Stomach (tissue), 9 donors: ENCODE data around the gene TLE3. TPM values are rescaled to one million over a fixed set of nuclear protein-coding genes. Genes with fewer than 3 reads are reported as not detected.
A peak's percentile ranks its signal among the peaks of the same experiment; 100 is the strongest.

Experiments
- DNase-seq, 2 donors: peaks; one replicate each; pipeline versions ENCODE4 v3.0.0 to v3.0.0-alpha.2; 2013 to 2019
- H3K27ac ChIP-seq, 5 donors: fragments of 200-600 bp in 4 of 5; sonication (generic) in 4 of 5; one replicate each; pipeline ENCODE4 v1.5.1; 2013 to 2019; ENCODE audit warnings: mild to moderate bottlenecking in 1 of 5, moderate library complexity in 1 of 5
- H3K27me3 ChIP-seq, 3 donors: fragments of 200-600 bp; sonication (generic); one replicate each; pipeline ENCODE4 v1.5.1; 2017 to 2019; ENCODE audit warnings: mixed run types in 1 of 3
- H3K36me3 ChIP-seq, 4 donors: fragments of 200-600 bp; sonication (generic); 1 replicate in 3 of 4; 2 replicates in 1 of 4; pipeline ENCODE4 v1.5.1; 2016 to 2019
- H3K4me1 ChIP-seq, 4 donors: fragments of 200-600 bp; sonication (generic); one replicate each; pipeline ENCODE4 v1.5.1; 2016 to 2019
- H3K4me3 ChIP-seq, 4 donors: fragments of 200-600 bp; sonication (generic) in 3 of 4; one replicate each; pipeline ENCODE4 v1.5.1; 2016 to 2019; ENCODE audit warnings: mild to moderate bottlenecking in 1 of 4
- H3K9me3 ChIP-seq, 4 donors: fragments of 200-600 bp; sonication (generic); one replicate each; pipeline ENCODE4 v1.5.1; 2016 to 2019
- EP300 ChIP-seq: sonication (generic); formaldehyde crosslinking; IDR thresholded peaks from one replicate; pipeline ENCODE4 v1.6.1; 2017; ENCODE audit warnings: antibody characterized with exemption
- POLR2A ChIP-seq, 4 donors: fragments of 450-650 bp; IDR thresholded peaks; one replicate each; pipeline ENCODE4 v1.6.1; 2016; ENCODE audit warnings: antibody characterized with exemption in 4 of 4, control low read depth in 2 of 4, mild to moderate bottlenecking in 1 of 4, moderate library complexity in 1 of 4
- POLR2AphosphoS5 ChIP-seq, 3 donors: sonication (generic); formaldehyde crosslinking; IDR thresholded peaks; one replicate each; pipeline ENCODE4 v1.6.1; 2016; ENCODE audit warnings: antibody characterized with exemption in 3 of 3
- WGBS, 5 donors: extraction: QIAGEN DNeasy Blood & Tissue Kit in 3 of 5; methylation state at CpG; one replicate each; pipeline versions ENCODE4 v1.1.5 to v1.1.7; 2013 to 2018; 5-methylcytosine and 5-hydroxymethylcytosine counted together
- intact Hi-C: fragments of 100-400 bp; cut with DNase I; formaldehyde crosslinking; loops from one replicate; pipeline ENCODE4 v1.15.1; 2023; ENCODE audit warnings: low total_unique reads
- polyA plus RNA-seq, 3 donors: library from polyadenylated mRNA; stranded (reverse); fragments of 200-250 nt; gene quantifications; one replicate each; pipeline ENCODE4 v1.2.3, GENCODE V29; 2013
- total RNA-seq, 5 donors: library from RNA; depleted of rRNA; stranded (reverse); fragments of >200 nt; gene quantifications; one replicate each; pipeline versions ENCODE4 v1.1.0 to v1.2.3, GENCODE V29; 2014 to 2016
- TF ChIP-seq, protein P1 (sequence below), 7 experiments: fragments of 450-650 bp in 4 of 7; fragments of 200-600 bp in 3 of 7; sonication (generic) in 3 of 7; IDR thresholded peaks; one replicate each; pipeline ENCODE4 v1.5.1; 2016 to 2019; ENCODE audit warnings: antibody characterized with exemption in 7 of 7, control low read depth in 2 of 7, mild to moderate bottlenecking in 1 of 7
- donor health status: healthy with polysubstance abuse.
- donor health status: Bipolar disorder and iron deficiency.
- donor health status: healthy.

The TLE3 gene
- total and polyA plus RNA-seq, 8 donors = 13.3 to 186 (median 30.9) TPM

DNA sequence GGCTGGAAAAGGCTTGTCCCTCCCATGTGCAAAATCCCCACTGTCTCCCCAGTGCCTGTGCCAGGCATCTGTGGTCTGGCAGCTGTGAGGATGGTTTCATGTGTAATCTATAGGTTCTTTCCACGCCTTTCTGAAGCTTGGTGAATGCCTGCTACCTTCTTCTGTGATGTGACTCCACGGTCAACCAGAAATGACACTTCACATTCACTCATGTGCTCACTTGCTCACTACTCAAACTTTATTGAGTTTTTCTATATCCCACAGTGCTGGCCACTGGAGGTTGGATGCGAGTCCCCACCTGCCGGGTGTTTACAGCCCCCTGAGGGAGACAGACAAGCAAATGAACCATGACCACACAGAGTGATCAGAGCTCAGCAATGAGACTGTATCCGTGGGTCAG, 27.9 kb upstream of the TLE3 start:
- WGBS, 5 donors = 84 to 91% (median 89%) methylated on average over 5 of the region's 5 CpGs
- DNase-seq = no peak
- Histone ChIP-seq H3K27ac (no peak overlapping the region), H3K4me1 (peaks cover 6 to 31% (median 15%) of the 10 kb centered on the region in 4 donors), H3K4me3 (no peak overlapping the region), H3K36me3 (no peaks in the 10 kb centered on the region), H3K9me3 (no peaks in the 10 kb centered on the region), H3K27me3 (no peaks in the 10 kb centered on the region)
- TF ChIP-seq, protein P1, sequence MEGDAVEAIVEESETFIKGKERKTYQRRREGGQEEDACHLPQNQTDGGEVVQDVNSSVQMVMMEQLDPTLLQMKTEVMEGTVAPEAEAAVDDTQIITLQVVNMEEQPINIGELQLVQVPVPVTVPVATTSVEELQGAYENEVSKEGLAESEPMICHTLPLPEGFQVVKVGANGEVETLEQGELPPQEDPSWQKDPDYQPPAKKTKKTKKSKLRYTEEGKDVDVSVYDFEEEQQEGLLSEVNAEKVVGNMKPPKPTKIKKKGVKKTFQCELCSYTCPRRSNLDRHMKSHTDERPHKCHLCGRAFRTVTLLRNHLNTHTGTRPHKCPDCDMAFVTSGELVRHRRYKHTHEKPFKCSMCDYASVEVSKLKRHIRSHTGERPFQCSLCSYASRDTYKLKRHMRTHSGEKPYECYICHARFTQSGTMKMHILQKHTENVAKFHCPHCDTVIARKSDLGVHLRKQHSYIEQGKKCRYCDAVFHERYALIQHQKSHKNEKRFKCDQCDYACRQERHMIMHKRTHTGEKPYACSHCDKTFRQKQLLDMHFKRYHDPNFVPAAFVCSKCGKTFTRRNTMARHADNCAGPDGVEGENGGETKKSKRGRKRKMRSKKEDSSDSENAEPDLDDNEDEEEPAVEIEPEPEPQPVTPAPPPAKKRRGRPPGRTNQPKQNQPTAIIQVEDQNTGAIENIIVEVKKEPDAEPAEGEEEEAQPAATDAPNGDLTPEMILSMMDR (IDR thresholded peaks at IDR 0.05) = no peak
- TF ChIP-seq POLR2AphosphoS5 (IDR thresholded peaks at IDR 0.05) = no peak
- no peak for TF ChIP-seq EP300
- TF ChIP-seq POLR2A (IDR thresholded peaks at IDR 0.05) = no peak
- intact Hi-C loops = no loop called here

DNA sequence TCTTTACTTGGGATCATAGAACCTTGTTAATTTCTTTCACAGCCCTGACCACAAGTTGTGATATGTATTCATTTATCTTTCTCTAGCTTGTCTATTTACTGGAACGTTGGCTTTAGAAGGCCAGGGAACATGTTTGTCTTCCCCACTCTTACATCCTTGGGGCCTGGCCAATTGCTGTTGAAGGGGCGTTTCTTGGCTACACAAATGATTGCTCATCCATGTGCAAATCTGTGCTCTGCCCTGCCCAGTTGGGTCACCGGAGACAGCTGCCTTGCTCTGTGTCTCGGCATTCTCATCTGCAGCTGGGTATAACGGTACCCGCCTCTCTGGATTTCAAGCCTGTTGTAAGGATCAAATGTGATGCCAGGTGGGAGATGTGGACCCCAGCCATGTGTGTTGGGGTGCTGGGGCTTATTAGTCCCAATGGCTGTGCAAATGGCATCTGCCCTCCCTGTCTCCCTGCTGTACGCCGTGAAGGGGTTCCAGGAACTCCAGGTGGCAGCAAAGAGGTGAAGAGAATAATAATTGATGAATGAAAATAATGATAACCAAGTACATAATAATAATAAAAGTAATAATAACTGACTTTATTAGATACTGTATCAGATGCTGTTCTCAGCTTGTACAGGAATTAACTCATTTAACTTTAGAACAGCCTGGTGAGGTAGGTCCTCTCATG, 24.0 kb upstream of the TLE3 start:
- peak; percentile 52 to 76 for DNase-seq
- Histone ChIP-seq H3K9me3 (no peaks in the 10 kb centered on the region), H3K27me3 (no peaks in the 10 kb centered on the region), H3K4me1 (peaks cover 6 to 23% (median 11%) of the 10 kb centered on the region in 4 donors), H3K27ac (peak overlapping the region in 3 of 5 donors; percentile 37 to 55 (median 37)), H3K36me3 (no peaks in the 10 kb centered on the region), H3K4me3 (no peak overlapping the region)
- TF ChIP-seq, protein P1 (IDR thresholded peaks at IDR 0.05) = no peak
- TF ChIP-seq POLR2AphosphoS5 (IDR thresholded peaks at IDR 0.05) = peak in 2 of 3 donors; percentile 18 to 62
- intact Hi-C loops = no loop called here
- 60 to 72% (median 62%) methylated on average over 8 of the region's 8 CpGs for WGBS, 5 donors

DNA sequence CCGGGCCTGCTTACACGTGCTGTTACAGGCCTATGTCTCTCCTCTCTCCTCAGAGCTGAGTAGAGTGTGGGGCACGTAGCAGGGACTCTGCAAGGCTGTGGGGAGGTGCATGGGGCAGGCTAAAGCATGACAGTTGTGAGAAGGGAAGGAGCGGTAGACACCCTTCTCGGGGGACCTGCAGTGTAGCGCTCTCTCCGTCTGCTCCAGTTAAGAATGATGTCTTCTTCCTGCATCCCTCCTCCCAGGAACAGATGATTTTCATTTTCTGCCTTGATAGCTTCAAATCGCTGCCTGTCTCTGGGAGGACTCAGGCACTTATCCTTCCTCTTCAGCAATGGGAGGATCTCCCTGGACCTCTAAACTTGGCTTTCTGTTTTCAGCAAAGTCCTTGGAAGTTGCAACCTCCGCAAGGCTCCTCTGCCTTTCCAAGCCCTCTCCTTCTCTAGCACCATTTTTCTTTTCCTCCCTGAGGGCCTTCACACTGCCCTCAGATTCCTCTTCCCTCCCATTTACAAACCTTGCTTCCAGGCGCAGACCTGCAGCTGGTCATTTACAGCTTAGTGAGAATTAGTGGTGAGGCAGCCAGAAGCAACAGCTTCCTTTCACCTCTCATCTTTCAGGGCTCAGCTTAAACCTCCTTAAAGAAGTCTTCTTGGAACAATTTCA, 23.4 kb upstream of the TLE3 start:
- no peaks in the 10 kb centered on the region for H3K9me3 ChIP-seq
- DNase-seq = peak in 1 of 2 donors; percentile 59
- H3K36me3 ChIP-seq = no peaks in the 10 kb centered on the region
- TF ChIP-seq POLR2A (IDR thresholded peaks at IDR 0.05) (no peak), EP300 (no peak), POLR2AphosphoS5 (IDR thresholded peaks at IDR 0.05) (no peak)
- TF ChIP-seq, protein P1 (IDR thresholded peaks at IDR 0.05) = no peak
- peak overlapping the region in 3 of 5 donors; percentile 37 to 55 (median 37) for H3K27ac ChIP-seq
- H3K27me3 ChIP-seq = no peaks in the 10 kb centered on the region
- WGBS, 5 donors = 72 to 85% (median 77%) methylated on average over 9 to 10 of the region's 10 CpGs
- intact Hi-C loops = no loop called here
- no peak overlapping the region for H3K4me3 ChIP-seq
- H3K4me1 ChIP-seq = peaks cover 6 to 18% (median 11%) of the 10 kb centered on the region in 4 donors

DNA sequence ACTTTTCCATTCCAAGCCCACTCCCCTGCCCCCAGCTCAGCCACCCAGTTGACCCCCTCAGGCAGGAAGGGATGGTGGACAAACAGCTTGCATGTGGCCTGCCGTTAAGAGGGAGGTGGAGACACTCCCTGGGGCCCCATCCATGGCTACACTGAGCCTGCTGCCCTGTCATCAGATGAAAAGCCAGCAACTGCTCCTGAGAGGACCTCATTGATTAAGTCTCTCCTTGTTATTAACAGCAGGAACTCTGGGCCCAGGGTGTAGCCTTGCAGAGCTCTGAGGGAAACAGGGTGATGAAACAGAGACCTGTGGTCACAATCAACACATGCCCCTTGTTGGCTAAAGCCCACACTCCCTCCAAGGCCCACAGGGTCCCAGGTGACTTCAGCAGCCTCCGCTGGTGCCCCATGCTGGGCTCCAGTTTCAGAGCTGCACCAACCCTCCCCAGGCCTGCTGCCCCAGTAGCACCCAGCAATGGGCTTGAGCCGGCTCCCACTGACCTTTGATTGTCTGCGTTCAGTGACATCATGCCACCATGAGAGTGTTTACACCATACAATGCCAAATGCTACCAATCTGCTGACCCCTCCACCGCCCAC, 22.3 kb upstream of the TLE3 start:
- no peaks in the 10 kb centered on the region for H3K36me3 ChIP-seq
- H3K4me1 ChIP-seq = peaks cover 6 to 18% (median 11%) of the 10 kb centered on the region in 4 donors
- H3K27ac ChIP-seq = no peak overlapping the region
- H3K9me3 ChIP-seq = no peaks in the 10 kb centered on the region
- no peaks in the 10 kb centered on the region for H3K27me3 ChIP-seq
- TF ChIP-seq POLR2A (IDR thresholded peaks at IDR 0.05) (no peak), EP300 (no peak), POLR2AphosphoS5 (IDR thresholded peaks at IDR 0.05) (no peak)
- TF ChIP-seq, protein P1 (IDR thresholded peaks at IDR 0.05) = no peak
- DNase-seq = no peak
- H3K4me3 ChIP-seq = no peak overlapping the region
- 74 to 93% (median 86%) methylated on average over 4 to 5 of the region's 5 CpGs for WGBS, 5 donors
- intact Hi-C loops = no loop called here
